Tibial nerve (tissue), 4 donors: ENCODE measurements around the gene E2F8. TPM values are rescaled to one million over a fixed set of nuclear protein-coding genes. Genes with fewer than 3 reads are reported as not detected.

Experiments used
- DNase-seq, 2 donors: peaks; one replicate each; pipeline ENCODE4 v3.0.0-alpha.2; 2019; ENCODE audit warnings: low spot score in 2 of 2
- H3K27ac ChIP-seq, 4 donors: fragments of 200-600 bp; sonication (generic) in 3 of 4; one replicate each; pipeline ENCODE4 v1.5.1; 2017 to 2019; ENCODE audit warnings: mild to moderate bottlenecking in 1 of 4
- H3K27me3 ChIP-seq, 2 donors: fragments of 200-600 bp; sonication (generic) in 1 of 2; one replicate each; pipeline versions ENCODE4 v1.5.1 to v1.6.0; 2017 to 2019
- H3K36me3 ChIP-seq, 3 donors: fragments of 200-600 bp; sonication (generic); one replicate each; pipeline ENCODE4 v1.5.1; 2018 to 2019
- H3K4me1 ChIP-seq, 4 donors: fragments of 200-600 bp; sonication (generic) in 3 of 4; one replicate each; pipeline ENCODE4 v1.5.1; 2017 to 2019
- H3K4me3 ChIP-seq, 4 donors: fragments of 200-600 bp; sonication (generic) in 3 of 4; one replicate each; pipeline ENCODE4 v1.5.1; 2017 to 2019; ENCODE audit warnings: mild to moderate bottlenecking in 1 of 4, moderate library complexity in 1 of 4
- H3K9me3 ChIP-seq, 4 donors: fragments of 200-600 bp; sonication (generic) in 3 of 4; one replicate each; pipeline ENCODE4 v1.5.1; 2017 to 2019
- EP300 ChIP-seq, 2 donors: sonication (generic); formaldehyde crosslinking; IDR thresholded peaks; one replicate each; pipeline ENCODE4 v1.6.1; 2017; ENCODE audit warnings: antibody characterized with exemption in 2 of 2, mild to moderate bottlenecking in 1 of 2
- POLR2A ChIP-seq, 2 donors: fragments of 450-650 bp; IDR thresholded peaks; one replicate each; pipeline ENCODE4 v1.6.1; 2017; ENCODE audit warnings: antibody characterized with exemption in 2 of 2, mild to moderate bottlenecking in 2 of 2, moderate library complexity in 2 of 2
- whole genome bisulfite sequencing, 2 donors: methylation state at CpG; one replicate each; pipeline ENCODE4 v1.1.5; 2018; 5-methylcytosine and 5-hydroxymethylcytosine counted together
- total RNA-seq, 4 donors: library from RNA; depleted of rRNA; stranded (reverse); fragments of >200 nt; gene quantifications; one replicate each; pipeline ENCODE4 v1.1.0, GENCODE V29; 2016
- TF ChIP-seq, protein P1 (sequence below), 5 experiments: fragments of 200-600 bp in 3 of 5; fragments of 450-650 bp in 2 of 5; sonication (generic) in 3 of 5; IDR thresholded peaks; one replicate each; pipeline ENCODE4 v1.5.1; 2016 to 2019; ENCODE audit warnings: antibody characterized with exemption in 5 of 5, mild to moderate bottlenecking in 3 of 5, moderate library complexity in 2 of 5

The E2F8 gene
- total RNA-seq, 4 donors from 2014 or later, result not detected

DNA sequence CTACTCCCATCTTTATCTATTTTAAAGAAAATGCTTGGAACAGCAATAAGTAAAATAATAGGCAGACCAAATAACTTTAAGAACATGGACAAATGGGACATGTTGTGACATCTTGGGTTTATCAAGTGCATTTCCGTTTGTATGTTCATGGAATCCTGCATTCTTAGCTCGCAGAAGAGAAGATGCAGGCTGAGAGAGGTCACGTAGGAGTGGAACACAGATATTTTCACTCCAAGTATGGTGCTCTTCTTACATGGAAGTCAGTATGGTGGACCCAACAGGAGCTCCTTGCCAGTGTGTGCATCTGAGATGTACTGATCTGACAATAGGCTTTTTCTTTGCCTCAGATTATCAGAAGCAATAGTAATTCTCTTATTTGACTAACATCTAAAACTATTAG, 1.7 kb downstream of the E2F8 start:
- Histone ChIP-seq H3K9me3 (no peaks in the 10 kb centered on the region), H3K4me1 (peaks cover 0 to 25% (median 15%) of the 10 kb centered on the region in 4 donors), H3K27me3 (peaks cover 2 to 65% of the 10 kb centered on the region in 2 donors), H3K27ac (no peak overlapping the region), H3K36me3 (no peaks in the 10 kb centered on the region), H3K4me3 (no peak overlapping the region)
- WGBS, 2 donors, result 95 to 98% methylated on average over 3 of the region's 3 CpGs
- TF ChIP-seq POLR2A (IDR thresholded peaks at IDR 0.05), result no peak
- no peak for DNase-seq

DNA sequence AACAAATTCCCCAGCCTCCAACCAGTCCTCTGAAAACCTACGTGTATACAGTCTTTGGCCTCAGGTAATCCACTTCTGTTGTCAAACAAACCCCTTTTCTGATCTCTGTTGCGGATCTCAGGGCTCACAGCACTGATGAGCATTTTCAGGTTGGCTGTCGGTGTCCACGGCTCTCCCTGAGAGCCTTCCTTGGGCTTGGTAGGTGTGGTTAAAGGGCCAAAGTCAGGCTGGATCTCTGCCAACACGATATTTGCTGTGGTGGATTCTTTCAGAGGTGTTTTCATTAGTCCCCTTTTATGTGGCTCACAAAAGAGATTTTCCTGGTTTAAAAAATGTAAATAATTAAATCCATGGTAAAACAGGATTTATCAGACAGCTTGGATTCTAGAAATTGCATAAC, 2.9 kb downstream of the E2F8 start:
- H3K36me3 ChIP-seq, result no peaks in the 10 kb centered on the region
- H3K27ac ChIP-seq, result no peak overlapping the region
- H3K4me1 ChIP-seq, result peaks cover 0 to 25% (median 15%) of the 10 kb centered on the region in 4 donors
- DNase-seq, result no peak
- H3K4me3 ChIP-seq, result no peak overlapping the region
- TF ChIP-seq, protein P1, sequence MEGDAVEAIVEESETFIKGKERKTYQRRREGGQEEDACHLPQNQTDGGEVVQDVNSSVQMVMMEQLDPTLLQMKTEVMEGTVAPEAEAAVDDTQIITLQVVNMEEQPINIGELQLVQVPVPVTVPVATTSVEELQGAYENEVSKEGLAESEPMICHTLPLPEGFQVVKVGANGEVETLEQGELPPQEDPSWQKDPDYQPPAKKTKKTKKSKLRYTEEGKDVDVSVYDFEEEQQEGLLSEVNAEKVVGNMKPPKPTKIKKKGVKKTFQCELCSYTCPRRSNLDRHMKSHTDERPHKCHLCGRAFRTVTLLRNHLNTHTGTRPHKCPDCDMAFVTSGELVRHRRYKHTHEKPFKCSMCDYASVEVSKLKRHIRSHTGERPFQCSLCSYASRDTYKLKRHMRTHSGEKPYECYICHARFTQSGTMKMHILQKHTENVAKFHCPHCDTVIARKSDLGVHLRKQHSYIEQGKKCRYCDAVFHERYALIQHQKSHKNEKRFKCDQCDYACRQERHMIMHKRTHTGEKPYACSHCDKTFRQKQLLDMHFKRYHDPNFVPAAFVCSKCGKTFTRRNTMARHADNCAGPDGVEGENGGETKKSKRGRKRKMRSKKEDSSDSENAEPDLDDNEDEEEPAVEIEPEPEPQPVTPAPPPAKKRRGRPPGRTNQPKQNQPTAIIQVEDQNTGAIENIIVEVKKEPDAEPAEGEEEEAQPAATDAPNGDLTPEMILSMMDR (IDR thresholded peaks at IDR 0.05), result no peak
- TF ChIP-seq POLR2A (IDR thresholded peaks at IDR 0.05), result no peak
- TF ChIP-seq EP300 (IDR thresholded peaks at IDR 0.05), result no peak
- no peaks in the 10 kb centered on the region for H3K9me3 ChIP-seq
- H3K27me3 ChIP-seq, result peaks cover 2 to 53% of the 10 kb centered on the region in 2 donors
- WGBS, 2 donors, result 75 to 82% methylated on average over 5 of the region's 5 CpGs

DNA sequence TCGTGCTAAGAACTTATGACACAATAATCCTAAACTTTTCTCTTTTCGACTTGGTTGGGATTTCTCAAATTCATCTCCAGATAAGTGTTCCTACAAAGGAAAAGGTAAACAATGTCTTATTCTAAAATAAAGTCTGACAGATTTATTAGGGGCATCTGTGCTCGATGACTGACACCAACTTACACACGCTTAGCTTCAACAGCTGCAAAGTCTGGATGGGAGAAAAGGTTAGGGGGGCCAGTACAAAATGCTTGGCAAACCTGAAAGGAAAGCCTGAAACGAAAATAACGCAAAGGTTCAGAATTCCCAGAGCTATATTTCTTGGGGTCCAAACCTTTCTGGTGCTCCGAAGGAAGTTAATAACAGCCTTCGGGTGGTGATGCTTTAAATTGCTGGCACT, 3.4 kb downstream of the E2F8 start:
- Histone ChIP-seq H3K9me3 (no peaks in the 10 kb centered on the region), H3K4me3 (no peak overlapping the region), H3K27me3 (peaks cover 0 to 49% of the 10 kb centered on the region in 2 donors), H3K36me3 (no peaks in the 10 kb centered on the region), H3K4me1 (peaks cover 0 to 23% (median 13%) of the 10 kb centered on the region in 4 donors), H3K27ac (no peak overlapping the region)
- TF ChIP-seq EP300 (IDR thresholded peaks at IDR 0.05) (no peak), POLR2A (IDR thresholded peaks at IDR 0.05) (no peak)
- WGBS, 2 donors, result 83 to 84% methylated on average over 8 of the region's 8 CpGs
- DNase-seq, result no peak

DNA sequence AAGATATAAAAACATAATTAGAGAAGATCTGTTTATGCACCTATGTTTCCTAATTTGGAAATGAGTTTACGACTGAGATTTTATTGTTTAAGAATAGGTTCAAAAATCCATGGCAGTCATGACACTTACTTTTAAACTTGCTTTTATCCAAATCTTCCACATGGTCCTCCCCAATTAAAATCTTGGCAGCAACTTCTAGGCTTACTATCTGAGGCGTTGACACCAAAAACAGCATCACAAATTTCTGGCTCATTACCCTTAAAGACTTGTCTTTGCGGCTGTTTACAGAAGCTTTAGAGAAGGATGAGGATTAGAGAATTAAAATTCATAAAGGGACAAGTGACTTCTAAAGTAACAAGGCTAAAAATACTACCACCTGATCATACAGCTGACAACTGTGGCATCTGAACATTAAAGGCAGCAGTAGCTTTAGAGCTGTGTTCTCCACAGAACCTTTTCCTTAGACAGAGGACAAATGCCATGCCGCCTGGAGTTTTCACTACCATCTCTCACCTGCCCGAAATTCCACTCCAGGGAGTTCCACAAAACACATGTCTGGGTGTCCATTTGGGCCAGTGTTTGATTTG, 6.4 kb downstream of the E2F8 start:
- peaks cover 0 to 18% of the 10 kb centered on the region in 2 donors for H3K27me3 ChIP-seq
- no peaks in the 10 kb centered on the region for H3K4me1 ChIP-seq
- no peak overlapping the region for H3K27ac ChIP-seq
- H3K4me3 ChIP-seq, result no peak overlapping the region
- 95 to 97% methylated on average over 5 of the region's 5 CpGs for WGBS, 2 donors
- no peak for DNase-seq
- TF ChIP-seq EP300 (IDR thresholded peaks at IDR 0.05) (no peak), POLR2A (IDR thresholded peaks at IDR 0.05) (no peak)
- TF ChIP-seq, protein P1 (IDR thresholded peaks at IDR 0.05), result no peak
- no peaks in the 10 kb centered on the region for H3K36me3 ChIP-seq
- H3K9me3 ChIP-seq, result no peaks in the 10 kb centered on the region

DNA sequence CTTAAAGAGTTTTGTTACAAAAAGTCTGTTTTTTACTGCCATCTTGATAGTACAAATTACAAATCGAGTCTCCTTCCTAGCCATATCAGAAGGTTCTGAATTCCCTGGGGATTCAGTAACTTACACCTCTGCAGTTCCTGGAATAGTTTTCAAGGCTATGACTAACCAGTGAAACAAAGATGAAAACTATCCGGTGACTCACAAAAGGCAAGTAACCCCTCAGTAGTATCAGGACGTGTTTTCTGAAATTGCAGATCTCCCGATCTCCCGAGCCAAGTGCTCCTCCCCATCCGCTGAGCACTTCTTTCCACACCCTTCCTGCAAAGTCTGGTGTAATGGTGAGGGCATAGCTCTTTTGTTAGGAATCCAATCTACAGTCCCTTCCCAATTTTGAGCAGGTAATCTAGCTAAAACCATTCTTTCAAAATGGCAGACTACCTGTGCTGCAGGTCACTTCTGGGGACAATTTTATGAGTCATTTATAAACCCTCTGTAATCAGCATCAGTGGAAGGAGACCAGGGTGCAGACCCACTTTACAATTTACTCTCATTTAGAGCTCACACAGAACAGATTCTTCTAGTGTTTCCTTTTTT, 7.7 kb downstream of the E2F8 start:
- WGBS, 2 donors, result 68 to 69% methylated on average over 6 of the region's 6 CpGs
- Histone ChIP-seq H3K27me3 (peaks cover 0 to 7% of the 10 kb centered on the region in 2 donors), H3K4me1 (no peaks in the 10 kb centered on the region), H3K27ac (no peak overlapping the region), H3K4me3 (no peak overlapping the region), H3K9me3 (no peaks in the 10 kb centered on the region), H3K36me3 (no peaks in the 10 kb centered on the region)
- TF ChIP-seq EP300 (IDR thresholded peaks at IDR 0.05) (no peak), POLR2A (IDR thresholded peaks at IDR 0.05) (no peak)
- TF ChIP-seq, protein P1 (IDR thresholded peaks at IDR 0.05), result no peak
- no peak for DNase-seq

DNA sequence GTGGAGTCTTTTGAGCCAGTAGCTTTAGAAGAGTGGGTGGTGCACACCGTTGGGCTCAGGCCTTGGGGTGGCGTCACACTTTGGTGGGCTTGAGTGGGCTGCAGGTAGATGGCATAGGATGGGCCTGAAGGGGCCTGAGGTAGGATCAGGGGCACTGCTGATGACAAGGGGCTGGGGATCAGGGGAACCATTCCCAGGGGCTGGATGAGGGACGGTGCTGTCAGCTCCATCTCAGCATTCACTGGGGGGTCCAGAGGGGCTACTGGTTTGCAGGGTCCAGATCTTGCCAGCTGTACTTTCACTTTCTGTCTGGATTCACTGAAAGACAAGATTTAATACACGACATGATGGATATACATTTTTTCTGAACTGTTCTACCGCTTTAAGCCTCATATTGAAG, 11.1 kb downstream of the E2F8 start:
- no peak for DNase-seq
- Histone ChIP-seq H3K36me3 (no peaks in the 10 kb centered on the region), H3K27me3 (no peaks in the 10 kb centered on the region), H3K4me1 (no peaks in the 10 kb centered on the region), H3K4me3 (no peak overlapping the region), H3K27ac (no peak overlapping the region), H3K9me3 (no peaks in the 10 kb centered on the region)
- 94 to 99% methylated on average over 5 of the region's 5 CpGs for WGBS, 2 donors
- TF ChIP-seq, protein P1 (IDR thresholded peaks at IDR 0.05), result no peak
- TF ChIP-seq POLR2A (IDR thresholded peaks at IDR 0.05) (no peak), EP300 (IDR thresholded peaks at IDR 0.05) (no peak)
